HepG2 (cell line): ENCODE measurements around the gene ESR1. TPM values are rescaled to one million over a fixed set of nuclear protein-coding genes. Genes with fewer than 3 reads are reported as not detected.

Source experiments
- ATAC-seq: fragments of 200-7000 bp; cut with Tn5 transposase; 3 replicates; pipeline ENCODE4 v1.9.1; 2020; ENCODE audit warnings: mild to moderate bottlenecking, moderate library complexity
- BruUV-seq: library from RNA; stranded (reverse); fragments of 400-500 nt; replicated peaks from 2 replicates; lab custom pipeline; 2021; lab: Mats Ljungman, UMichigan
- CTCF ChIA-PET: fragments of 300-600 bp; formaldehyde crosslinking; extraction: SDS; loops from one replicate; lab custom pipeline; 2021; ENCODE audit warnings: low total read pairs, inconsistent platforms, low intra/inter-chr PET ratio; lab: Yijun Ruan, JAX
- POLR2A ChIA-PET: fragments of 350-600 bp; sonication (Branson Sonifier 250); formaldehyde crosslinking; loops from one replicate; lab custom pipeline; 2020; ENCODE audit warnings: antibody characterized with exemption, inconsistent platforms; lab: Yijun Ruan, JAX
- DNase-seq: peaks from one replicate; pipeline ENCODE4 v3.0.0-alpha.2; 2015; ENCODE audit warnings: low spot score
- FAIRE-seq: peaks from 3 replicates; lab custom pipeline; 2011; peaks lifted over from hg19 to GRCh38; lab: Jason Lieb, UNC
- H2AFZ ChIP-seq: one replicate; pipeline ENCODE4 v1.6.1; 2011; ENCODE audit warnings: low read length, inconsistent platforms
- H3K27ac ChIP-seq: fragments of 300-600 bp; 3 replicates; pipeline ENCODE4 v1.8.0; 2011; ENCODE audit warnings: mixed run types, mild to moderate bottlenecking, mixed read lengths, low read length, inconsistent platforms; ENCODE audit not compliant: insufficient read depth; ENCODE audit errors: extremely low read length
- H3K27me3 ChIP-seq, 2 experiments: fragments of 200-600 bp in 1 of 2; 2 replicates in 1 of 2; 3 replicates in 1 of 2; pipeline versions ENCODE4 v1.6.0 to v1.8.0; 2011; ENCODE audit warnings: low read length in 2 of 2, mild to moderate bottlenecking in 2 of 2, moderate library complexity in 2 of 2, inconsistent platforms in 1 of 2; ENCODE audit not compliant: insufficient read depth in 2 of 2, control insufficient read depth in 1 of 2
- H3K36me3 ChIP-seq, 2 experiments: fragments of 200-600 bp in 1 of 2; replicated peaks in 1 of 2; 2 replicates in 1 of 2; 3 replicates in 1 of 2; pipeline versions ENCODE4 v1.5.1 to v1.8.0; 2011; ENCODE audit warnings: low read length in 2 of 2, inconsistent platforms in 1 of 2; ENCODE audit not compliant: insufficient read depth in 2 of 2, control insufficient read depth in 1 of 2
- H3K4me1 ChIP-seq: 2 replicates; pipeline ENCODE4 v1.5.1; 2012; ENCODE audit warnings: low read length, inconsistent platforms; ENCODE audit not compliant: insufficient read depth
- H3K4me2 ChIP-seq: 2 replicates; pipeline ENCODE4 v1.6.0; 2011; ENCODE audit warnings: low read depth, low read length, inconsistent platforms
- H3K4me3 ChIP-seq, 3 experiments: fragments of 200-600 bp in 1 of 3; sonication (generic), shearing (Covaris generic) in 1 of 3; replicated peaks in 1 of 3; 2 replicates each; pipeline ENCODE4 v1.5.1; 2011 to 2016; ENCODE audit warnings: low read length in 3 of 3, inconsistent platforms in 2 of 3, low read depth in 2 of 3, mild to moderate bottlenecking in 2 of 3, control low read depth in 1 of 3, mixed read lengths in 1 of 3; ENCODE audit not compliant: insufficient read depth in 1 of 3
- H3K79me2 ChIP-seq: one replicate; pipeline ENCODE4 v1.6.1; 2011; ENCODE audit warnings: low read length, inconsistent platforms; ENCODE audit not compliant: insufficient read depth
- H3K9ac ChIP-seq: 2 replicates; pipeline ENCODE4 v1.6.0; 2011; ENCODE audit warnings: mild to moderate bottlenecking, low read depth, low read length, inconsistent platforms; ENCODE audit not compliant: insufficient read depth
- H3K9me3 ChIP-seq: 2 replicates; pipeline ENCODE4 v1.5.1; 2012; ENCODE audit warnings: mild to moderate bottlenecking, low read length
- H4K20me1 ChIP-seq: 2 replicates; pipeline ENCODE4 v1.6.0; 2011; ENCODE audit warnings: inconsistent platforms, mild to moderate bottlenecking, low read length, moderate library complexity; ENCODE audit not compliant: insufficient read depth
- ESRRA ChIP-seq: sonication (generic); formaldehyde crosslinking; IDR thresholded peaks from 2 replicates; pipeline ENCODE4 v1.5.1; 2020; ENCODE audit warnings: mild to moderate bottlenecking, low read depth, missing genetic modification reagents
- FOSL1 ChIP-seq: sonication (generic); formaldehyde crosslinking; IDR thresholded peaks from 2 replicates; pipeline ENCODE4 v1.9.0; 2021; ENCODE audit warnings: missing genetic modification reagents, borderline replicate concordance
- FOSL2 ChIP-seq: sonication (generic); formaldehyde crosslinking; IDR thresholded peaks from 2 replicates; pipeline ENCODE4 v1.4.0; 2020; ENCODE audit warnings: missing genetic modification reagents
- GATAD1 ChIP-seq: IDR thresholded peaks from 2 replicates; pipeline ENCODE4 v1.6.1; 2016; ENCODE audit warnings: missing genetic modification reagents, missing compliant biosample characterization
- HNF4A ChIP-seq: sonication (generic); formaldehyde crosslinking; IDR thresholded peaks from 2 replicates; pipeline ENCODE4 v1.4.0; 2020; ENCODE audit warnings: missing genetic modification reagents
- TP53 ChIP-seq: sonication (generic); formaldehyde crosslinking; conservative IDR thresholded peaks from 2 replicates; pipeline ENCODE4 v1.4.0; 2020; ENCODE audit warnings: missing genetic modification reagents
- ZNF644 ChIP-seq: IDR thresholded peaks from 2 replicates; pipeline ENCODE4 v1.6.1; 2016; ENCODE audit warnings: low read depth
- WGBS: methylation state at CpG from one replicate; pipeline ENCODE4 v1.1.6; 2017; ENCODE audit warnings: low lambda C conversion rate; 5-methylcytosine and 5-hydroxymethylcytosine counted together
- in situ Hi-C: cut with HindIII; loops from 2 replicates; pipeline ENCODE4 v1.10.0; 2017; ENCODE audit warnings: low pct_unique_long_range_greater_than_20kb; ENCODE audit not compliant: extremely low pct_ligation_motif_present
- intact Hi-C: fragments of 100-400 bp; cut with micrococcal nuclease; formaldehyde crosslinking; loops from one replicate; pipeline ENCODE4 v1.10.0; 2022; ENCODE audit not compliant: unreplicated experiment
- polyA plus RNA-seq, 8 experiments: library from polyadenylated mRNA; depleted of rRNA in 3 of 8; stranded (reverse) in 7 of 8; unstranded in 1 of 8; fragments of >200 nt; fragmentation: Illumina TruSeq in 4 of 8; extraction: Trizol in 4 of 8; gene quantifications; 2 replicates each; pipeline versions ENCODE4 v1.2.1 to v1.2.3, GENCODE V29; 2011 to 2016; ENCODE audit warnings: low read depth in 4 of 8, missing spikeins in 1 of 8, mixed read lengths in 1 of 8; ENCODE audit not compliant: insufficient read depth in 1 of 8
- total RNA-seq, 5 experiments: library from RNA; depleted of rRNA; stranded (reverse); fragments of >200 nt; fragmentation: Illumina TruSeq; extraction: Trizol; gene quantifications; 2 replicates each; pipeline ENCODE4 v1.2.3, GENCODE V29; 2016; ENCODE audit warnings: low read depth in 1 of 5
- TF ChIP-seq, protein P1 (sequence below): sonication (generic); formaldehyde crosslinking; IDR thresholded peaks from 2 replicates; pipeline ENCODE4 v1.8.0; 2022; ENCODE audit warnings: mild to moderate bottlenecking, missing genetic modification reagents, moderate library complexity
- TF ChIP-seq, protein P2 (sequence below): sonication (generic); formaldehyde crosslinking; IDR thresholded peaks from 2 replicates; pipeline ENCODE4 v1.5.1; 2020; ENCODE audit warnings: missing genetic modification reagents, mild to moderate bottlenecking, borderline replicate concordance

The ESR1 gene
- total and polyA plus RNA-seq, 2 of the 13 experiments (the other 11 are each of a cell fraction or from before 2014, with no cell fraction given), result not detected

DNA sequence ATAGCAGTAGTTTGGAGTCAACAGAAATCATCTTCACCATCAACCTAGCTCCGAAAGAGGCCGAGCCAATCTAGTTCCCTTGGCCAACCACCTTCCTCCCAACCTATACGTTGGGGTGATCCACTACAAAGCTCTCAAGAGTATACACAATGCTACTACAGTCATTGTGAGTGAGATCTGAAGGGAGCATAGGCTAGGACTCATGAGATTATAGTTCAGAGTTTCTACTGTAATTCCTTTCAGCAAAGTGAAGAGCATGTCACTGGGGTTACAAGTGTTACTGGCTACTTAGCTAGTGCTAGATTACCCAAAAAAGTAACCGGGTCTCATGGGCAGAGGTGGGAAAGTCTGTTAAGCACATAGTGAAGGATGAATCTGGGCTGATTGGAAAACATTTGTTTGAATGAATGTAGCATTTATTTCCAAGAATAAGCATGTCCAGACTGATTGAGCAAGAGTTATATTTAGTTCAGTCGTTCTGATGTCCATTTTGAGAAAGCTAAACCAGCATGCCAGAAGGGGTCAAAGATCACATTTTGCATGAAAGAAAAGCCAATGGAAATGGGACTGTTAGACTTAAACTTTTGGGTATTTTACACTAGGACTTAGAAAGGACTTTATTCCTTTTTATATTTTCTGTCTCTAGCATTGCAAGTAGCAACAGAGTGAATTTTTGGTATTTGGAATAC is 10.5 kb upstream of the ESR1 start:
- DNase-seq, result no peak
- CTCF ChIA-PET, result no interaction called here
- H3K27ac ChIP-seq, result no peak overlapping the region

DNA sequence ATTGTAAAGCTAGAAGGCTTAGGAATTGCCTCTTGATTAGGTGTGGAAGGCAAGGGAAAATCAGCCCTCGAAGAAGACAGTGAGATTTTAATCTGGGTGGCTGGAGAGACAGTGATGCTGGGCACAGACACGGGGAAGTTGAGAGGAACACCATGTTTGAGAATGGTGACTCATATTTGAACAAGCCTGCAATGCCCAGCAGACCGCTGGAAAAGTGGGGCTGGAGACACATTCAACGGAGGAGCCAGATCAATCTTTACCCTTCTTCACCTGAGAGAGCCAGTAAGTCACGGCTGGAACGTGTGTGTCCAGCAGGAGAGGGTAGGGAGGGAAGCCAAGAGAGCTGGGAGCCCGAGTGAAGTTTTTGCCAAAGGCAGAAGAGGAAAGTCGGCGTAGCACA is 3.7 kb upstream of the ESR1 start:
- Histone ChIP-seq H3K9ac (no peak overlapping the region), H2AFZ (no peak overlapping the region), H3K27me3 (peaks cover 6 to 49% of the 10 kb centered on the region in 2 experiments), H3K9me3 (no peaks in the 10 kb centered on the region), H4K20me1 (no peaks in the 10 kb centered on the region), H3K79me2 (no peaks in the 10 kb centered on the region), H3K27ac (no peak overlapping the region), H3K4me2 (no peak overlapping the region), H3K4me1 (no peaks in the 10 kb centered on the region; the same call in 1 of the 2 replicates), H3K4me3 (no peak overlapping the region), H3K36me3 (no peaks in the 10 kb centered on the region)
- in situ Hi-C loops (no loop called here), intact Hi-C loops (no loop called here)
- ATAC-seq (peak; percentile 59), FAIRE-seq (no peak), DNase-seq (peak; percentile 29)
- peak; percentile 49; the same call in 1 of the 2 replicates for TF ChIP-seq ZNF644 (CRISPR knock-in tag)
- no peak for TF ChIP-seq GATAD1 (CRISPR knock-in tag)
- TF ChIP-seq FOSL1 (CRISPR knock-in tag), result peak; percentile 51; the same call in 1 of the 2 replicates
- peak; percentile 90 for TF ChIP-seq FOSL2 (CRISPR knock-in tag)
- BruUV-seq, result no TSS peak
- ChIA-PET POLR2A (no interaction called here), CTCF (no interaction called here)
- WGBS, result 3% methylated on average over 9 of the region's 9 CpGs

More for the DNA sequence above, 10.5 kb upstream of the ESR1 start:
- FAIRE-seq (peak; percentile 23), ATAC-seq (no peak)
- H4K20me1 ChIP-seq, result no peaks in the 10 kb centered on the region
- H3K4me2 ChIP-seq, result no peak overlapping the region
- TF ChIP-seq HNF4A (CRISPR knock-in tag), result 0 out of 2 replicates have a peak, but pooled peaks have one; percentile 8
- TF ChIP-seq, protein P1, sequence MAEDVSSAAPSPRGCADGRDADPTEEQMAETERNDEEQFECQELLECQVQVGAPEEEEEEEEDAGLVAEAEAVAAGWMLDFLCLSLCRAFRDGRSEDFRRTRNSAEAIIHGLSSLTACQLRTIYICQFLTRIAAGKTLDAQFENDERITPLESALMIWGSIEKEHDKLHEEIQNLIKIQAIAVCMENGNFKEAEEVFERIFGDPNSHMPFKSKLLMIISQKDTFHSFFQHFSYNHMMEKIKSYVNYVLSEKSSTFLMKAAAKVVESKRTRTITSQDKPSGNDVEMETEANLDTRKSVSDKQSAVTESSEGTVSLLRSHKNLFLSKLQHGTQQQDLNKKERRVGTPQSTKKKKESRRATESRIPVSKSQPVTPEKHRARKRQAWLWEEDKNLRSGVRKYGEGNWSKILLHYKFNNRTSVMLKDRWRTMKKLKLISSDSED (CRISPR knock-in tag), result no peak
- TF ChIP-seq ZNF644 (CRISPR knock-in tag), result no peak
- TF ChIP-seq, protein P2, sequence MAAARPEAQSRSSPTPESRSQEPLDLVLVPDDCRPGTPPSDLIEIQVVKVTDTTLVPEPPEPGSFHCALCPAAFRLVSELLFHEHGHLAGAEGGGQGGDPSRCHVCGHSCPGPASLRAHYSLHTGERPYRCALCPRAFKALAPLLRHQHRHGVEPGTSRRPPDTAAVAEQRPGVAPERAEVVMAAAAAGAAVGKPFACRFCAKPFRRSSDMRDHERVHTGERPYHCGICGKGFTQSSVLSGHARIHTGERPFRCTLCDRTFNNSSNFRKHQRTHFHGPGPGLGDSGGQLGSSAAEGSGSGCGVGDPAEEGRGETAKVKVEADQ (CRISPR knock-in tag), result no peak
- no peak for TF ChIP-seq ESRRA (CRISPR knock-in tag)
- no peak for TF ChIP-seq TP53 (CRISPR knock-in tag)
- TF ChIP-seq, all 625 proteins: peak for 1
- Histone ChIP-seq H2AFZ (no peak overlapping the region), H3K27me3 (0 out of 5 replicates have a peak, but pooled peaks cover 0 to 3% of the 10 kb centered on the region in 2 experiments), H3K36me3 (no peaks in the 10 kb centered on the region), H3K9me3 (no peaks in the 10 kb centered on the region), H3K9ac (no peak overlapping the region), H3K4me1 (no peaks in the 10 kb centered on the region), H3K4me3 (no peak overlapping the region), H3K79me2 (no peaks in the 10 kb centered on the region)
- BruUV-seq, result no TSS peak
- in situ Hi-C loops, result no loop called here
- 41% methylated on average over 5 of the region's 5 CpGs for WGBS
- POLR2A ChIA-PET, result no interaction called here
- intact Hi-C loops, result no loop called here
